Measurements from ENCODE around the gene CCDC12. TPM values are rescaled to one million over a fixed set of nuclear protein-coding genes. Genes with fewer than 3 reads are reported as not detected.

The CCDC12 gene
- total RNA-seq, 1 donor from 2014 or later: 71.5 TPM

DNA sequence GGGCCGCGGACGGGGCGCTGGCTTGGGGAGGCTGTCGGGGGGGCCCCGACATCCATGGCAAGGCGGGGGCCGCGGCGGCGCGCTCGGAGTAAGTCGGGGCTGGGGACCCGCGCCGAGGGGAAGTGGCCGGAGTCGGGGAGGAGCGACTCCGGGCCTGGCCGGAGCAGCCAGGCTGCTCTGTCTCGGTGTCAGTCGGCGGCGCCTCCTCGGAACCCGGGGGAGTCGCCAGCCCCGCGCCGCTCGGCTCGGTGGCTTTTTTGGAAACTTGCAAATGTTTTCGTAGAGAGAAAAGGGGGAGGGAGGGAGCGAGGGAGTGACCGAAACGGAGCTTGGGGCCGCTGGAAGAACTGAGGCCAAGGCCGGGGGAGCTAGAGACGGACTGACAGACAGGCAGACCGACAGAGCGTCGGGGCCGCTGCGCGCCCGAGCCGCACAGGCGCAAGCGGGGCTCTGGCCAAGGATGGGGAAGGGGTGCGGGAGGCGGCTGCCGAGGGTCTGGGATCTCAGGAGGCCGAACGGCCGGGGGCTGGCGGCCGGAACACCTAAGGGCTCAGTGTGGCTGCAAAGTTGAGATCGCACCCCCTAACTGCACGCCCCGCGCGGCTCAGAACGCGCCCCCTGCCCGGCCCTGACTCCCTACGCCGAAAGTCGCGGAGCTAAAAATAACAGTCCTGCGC, 94.0 kb downstream of the CCDC12 start:
- intact Hi-C loops (cut with micrococcal nuclease): no loop called here

DNA sequence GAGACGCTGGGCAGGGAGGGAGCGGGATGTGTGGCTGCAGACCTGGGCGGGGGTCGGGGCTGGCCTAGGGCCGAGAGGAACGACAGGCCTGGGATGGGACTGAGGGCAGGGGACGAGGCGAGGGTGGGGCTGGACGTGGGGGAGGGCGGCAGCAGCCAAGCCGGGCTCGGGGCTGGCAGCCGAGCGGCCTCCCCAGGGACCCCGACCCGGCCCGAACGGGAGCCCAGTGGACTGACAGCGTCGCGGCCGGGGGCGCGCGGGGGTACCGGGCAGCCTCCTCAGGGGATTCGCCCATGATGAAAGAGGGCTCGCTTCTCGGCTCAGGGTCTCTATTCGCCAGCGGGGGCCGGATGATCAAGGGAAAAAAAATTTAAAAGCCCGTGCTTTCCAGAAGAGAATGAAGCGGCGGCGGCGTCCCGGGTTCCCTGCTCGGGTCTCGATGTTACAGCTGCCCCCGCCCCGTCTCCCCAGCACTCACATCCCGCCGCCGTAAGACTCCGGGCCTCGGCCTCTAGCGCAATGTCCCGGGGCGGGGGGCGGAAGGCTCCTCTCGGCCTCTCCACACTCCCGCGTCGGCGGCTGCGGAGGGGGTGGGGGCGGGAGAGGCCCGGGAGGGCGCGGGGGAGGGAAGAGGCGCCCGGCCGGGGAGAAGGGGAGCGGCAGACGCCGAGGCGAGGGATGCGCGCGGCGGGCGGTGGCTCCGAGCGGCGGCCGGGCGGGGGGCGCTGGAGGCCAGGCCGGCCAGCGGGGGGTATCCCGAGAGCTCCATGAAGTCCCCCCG, 94.8 kb downstream of the CCDC12 start:
- intact Hi-C loops (cut with micrococcal nuclease): no loop called here

DNA sequence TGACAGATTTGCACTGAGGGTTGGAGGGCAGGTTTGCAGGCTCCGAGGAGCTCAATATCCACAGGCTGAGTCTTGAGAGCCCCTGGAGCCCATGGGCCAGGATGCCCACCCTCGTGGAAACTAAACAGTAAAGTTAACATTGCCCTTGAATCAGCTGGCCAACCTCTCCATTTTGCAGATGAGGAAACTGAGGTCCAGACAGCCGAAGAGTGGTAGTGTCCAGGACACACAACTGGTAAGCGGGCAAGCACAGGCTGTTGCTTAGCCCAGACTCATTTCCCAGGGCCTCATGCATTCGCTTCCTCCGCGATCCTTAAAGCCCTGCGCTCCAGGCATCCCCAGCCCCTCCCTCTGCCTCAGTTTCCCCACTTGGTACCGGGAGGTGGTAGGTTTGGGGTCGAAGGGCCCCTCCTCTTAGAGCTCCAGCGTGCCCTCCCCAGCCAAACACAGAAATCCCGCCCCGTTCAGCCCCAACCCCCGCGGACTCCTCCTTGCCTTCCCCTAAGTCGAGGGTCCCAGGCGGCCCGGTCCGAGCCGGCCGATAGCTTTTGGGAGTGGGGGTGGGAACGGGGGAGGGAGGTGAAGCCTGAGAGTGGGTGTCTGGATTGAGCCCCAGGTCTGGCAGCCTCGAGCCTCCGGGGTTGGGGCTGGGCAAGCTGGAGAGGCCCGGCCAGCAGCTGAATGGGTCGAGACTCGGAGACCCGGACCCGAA, 95.5 kb downstream of the CCDC12 start:
- intact Hi-C loops (cut with micrococcal nuclease): no loop called here

DNA sequence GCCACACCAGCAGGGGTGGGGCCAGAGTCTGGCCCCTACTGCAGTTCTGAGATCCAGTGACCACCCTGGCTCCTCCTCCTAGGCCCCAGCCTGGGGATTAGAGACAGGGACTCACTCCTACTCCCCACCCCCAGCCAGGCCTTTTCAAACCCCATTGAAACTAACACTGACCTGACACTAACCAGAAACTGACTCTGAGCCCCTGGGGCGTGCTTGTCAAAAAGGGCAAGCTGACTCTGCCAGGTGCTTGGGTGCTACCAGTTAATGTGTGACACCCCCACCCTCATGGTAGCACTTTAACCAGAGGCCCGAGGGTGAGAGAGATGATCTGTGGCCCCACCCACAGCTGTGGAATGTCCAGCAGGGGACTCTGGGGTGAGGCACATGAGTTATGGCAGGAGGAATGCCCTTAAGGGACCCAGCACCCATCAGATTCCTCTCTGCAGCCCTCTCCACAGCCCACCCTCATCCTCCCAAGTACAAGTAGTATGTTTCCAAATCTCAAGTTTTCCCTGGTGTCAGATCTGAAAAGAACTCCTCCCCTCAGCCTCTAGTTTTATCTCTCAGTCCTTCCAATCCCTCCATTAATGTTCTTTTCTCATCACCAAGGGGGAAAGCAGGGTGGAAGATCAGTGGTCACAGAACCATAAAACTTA, 97.6 kb downstream of the CCDC12 start:
- intact Hi-C loops (cut with micrococcal nuclease): no loop called here

DNA sequence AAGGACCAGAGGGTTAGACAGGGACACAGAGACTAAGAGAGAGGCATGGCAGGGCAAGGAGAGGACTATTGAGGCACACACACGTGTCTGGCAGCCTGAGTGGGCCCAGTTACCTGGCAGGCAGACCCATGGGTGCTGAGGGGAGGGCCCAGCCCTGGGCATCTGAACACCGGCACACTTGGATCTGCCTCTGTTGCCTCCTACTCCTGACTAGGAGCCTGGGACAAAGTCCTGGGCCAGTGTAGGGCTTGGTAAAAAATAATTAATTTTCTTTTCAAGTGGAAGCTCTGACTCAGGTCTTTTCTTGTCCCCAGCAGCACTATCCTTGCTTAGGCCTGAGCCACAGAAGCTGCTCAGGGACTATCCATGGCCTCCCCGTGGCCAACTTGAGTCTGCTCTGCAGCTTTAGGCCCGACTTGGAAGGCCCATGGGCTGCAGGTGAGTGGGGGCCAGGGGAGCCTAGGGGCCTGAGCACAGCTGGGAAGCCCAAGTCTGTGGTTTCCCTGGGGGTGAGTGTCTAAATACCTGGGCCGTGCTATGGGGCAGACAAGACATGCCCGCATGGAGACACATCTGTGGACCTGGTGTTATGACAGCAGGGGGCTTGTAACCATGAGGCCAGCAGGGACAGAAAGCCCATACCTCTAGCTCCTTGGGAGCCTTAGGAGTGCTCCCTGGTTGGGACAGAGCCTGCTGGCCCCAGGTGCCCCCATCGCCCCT, 99.0 kb downstream of the CCDC12 start, which contains the start of gene PTH1R:
Gene PTH1R (plus strand): TSS at position 316 of the 720 bp plus-strand sequence. CDS start 5,839 bp downstream, outside the sequence.
- intact Hi-C loops (cut with micrococcal nuclease): no loop called here

DNA sequence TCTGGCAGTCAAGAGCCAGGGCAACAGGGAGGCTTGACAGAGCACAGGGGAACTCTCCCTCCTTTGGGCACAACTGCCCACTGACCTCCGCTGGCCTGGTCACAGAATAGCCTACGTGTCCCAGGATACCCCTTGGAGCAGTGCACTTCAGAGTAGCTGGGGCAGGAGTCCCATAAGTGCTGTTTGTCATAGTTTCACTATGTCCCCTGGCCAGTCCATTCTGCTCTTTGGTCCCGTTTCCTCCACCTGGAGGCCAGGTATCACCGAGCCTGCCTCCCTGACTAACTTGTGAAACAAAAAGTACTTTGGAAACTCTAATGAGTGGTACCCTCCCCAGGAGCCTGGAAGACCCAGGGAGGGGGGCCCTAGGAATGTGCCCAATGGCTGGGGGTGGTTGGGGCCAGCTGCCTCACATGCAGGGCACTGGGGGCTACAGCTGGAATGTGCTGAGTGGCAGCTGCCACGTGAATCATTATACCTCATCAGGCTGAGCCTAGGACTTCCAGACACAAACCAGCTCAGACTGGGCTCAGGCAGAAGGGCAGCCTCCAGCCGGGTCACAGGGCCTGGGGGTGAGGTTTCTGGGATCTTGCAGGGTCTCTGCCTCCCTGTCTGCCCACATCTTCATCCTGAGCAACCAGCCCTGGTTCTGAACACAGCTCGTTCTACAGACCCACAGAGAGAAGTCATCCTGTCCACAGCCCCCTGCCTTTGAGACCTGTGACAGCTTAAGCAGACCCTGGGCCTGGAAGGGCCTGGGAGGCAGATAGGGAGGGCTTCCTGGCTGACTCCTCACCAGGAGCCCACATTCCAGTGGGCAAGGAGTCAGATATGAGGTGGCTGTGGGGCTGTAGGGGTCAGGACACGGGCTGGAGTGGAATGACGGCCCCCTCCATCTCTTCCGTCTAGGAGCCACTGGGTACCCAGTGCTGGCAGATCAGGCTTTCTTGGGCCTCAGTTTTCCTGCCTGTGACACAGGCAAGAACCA, 99.9 kb downstream of the CCDC12 start:
- intact Hi-C loops (cut with micrococcal nuclease): no loop called here

DNA sequence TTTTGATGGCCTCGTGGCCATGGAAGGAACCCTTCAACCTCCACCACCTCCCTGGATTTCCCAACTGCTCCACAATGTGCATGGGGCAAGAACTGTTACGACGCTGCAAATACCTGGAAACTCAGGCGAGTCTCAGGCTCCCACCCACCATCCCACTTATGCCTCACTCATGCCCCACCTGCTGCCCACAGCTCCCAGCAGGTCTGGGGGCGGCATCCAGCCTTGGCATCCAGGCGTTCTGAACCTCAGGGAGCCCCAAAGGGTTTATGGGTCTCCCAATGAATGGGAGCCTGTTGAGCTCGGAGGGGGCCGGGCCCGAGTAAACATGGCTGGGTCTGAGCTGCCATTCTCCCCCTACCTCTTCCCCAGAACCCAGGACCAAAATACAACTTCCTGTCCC, 101.0 kb downstream of the CCDC12 start:
- intact Hi-C loops (cut with micrococcal nuclease): no loop called here

DNA sequence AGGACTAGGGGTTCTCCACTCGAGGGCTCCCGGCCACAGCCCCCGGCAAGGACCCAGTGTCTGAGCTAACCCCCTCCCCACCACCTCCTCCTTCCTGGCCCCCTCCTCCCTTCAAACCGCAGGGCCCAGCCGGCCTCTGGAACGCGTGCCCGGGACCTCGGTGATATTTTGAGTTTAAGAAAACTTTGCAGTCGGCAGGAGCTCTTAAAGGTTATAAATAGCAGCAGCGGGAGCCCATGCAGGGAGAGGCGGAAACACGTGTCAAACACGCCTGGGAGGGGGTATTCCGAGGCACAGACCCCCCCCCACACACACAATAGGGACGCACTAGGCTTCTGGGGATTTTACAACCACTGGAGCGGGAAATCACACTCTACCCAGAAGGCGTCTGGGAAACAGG, 102.1 kb downstream of the CCDC12 start:
- intact Hi-C loops (cut with micrococcal nuclease): no loop called here

DNA sequence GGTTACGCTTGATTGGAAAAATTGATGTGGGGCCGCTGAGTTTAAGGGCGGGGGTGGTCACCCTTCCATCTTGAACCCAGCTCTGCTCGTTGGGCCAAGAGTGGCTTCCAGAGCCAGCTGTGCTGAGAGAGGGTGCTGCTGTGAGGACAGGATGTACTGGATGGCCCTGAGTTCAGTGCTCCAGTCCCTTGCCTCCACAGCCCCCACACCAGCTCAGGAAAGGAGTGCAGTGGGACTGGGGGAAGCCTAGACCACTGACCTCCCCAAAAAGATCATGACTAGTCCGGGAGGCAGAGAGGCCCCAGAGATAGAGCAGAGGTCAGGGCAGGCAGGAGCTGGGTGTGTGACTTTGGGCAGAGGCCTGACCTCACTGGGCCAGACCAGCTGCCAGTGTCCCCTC, 103.0 kb downstream of the CCDC12 start:
- intact Hi-C loops (cut with micrococcal nuclease): no loop called here

Other genes starting within 250 kb of the CCDC12 start
- not detected in 2 replicates for gene MYL3, start 113.3 kb downstream of the CCDC12 start, total RNA-seq
- not detected in 2 replicates for gene PTH1R, start 99.0 kb downstream of the CCDC12 start, total RNA-seq
- 266 and 268 TPM in 2 replicates for gene NBEAL2, start 2.9 kb upstream of the CCDC12 start, total RNA-seq
- 46.2 and 46.5 TPM in 2 replicates for gene SETD2, start 187.4 kb upstream of the CCDC12 start, total RNA-seq

All from T-helper 2 cell treated with Interferon-gamma antibody and Interleukin-4, amounts not matched to agents 100 ng/mL and 5 ng/mL, for 36 hours (primary cell).